ENCODE measurements around the gene MAP7D1.
A peak's percentile ranks its signal among the peaks of the same experiment; 100 is the strongest.
"Not testable (repeated sequence)": the region's sequence is repeated elsewhere in the genome, so short reads cannot be mapped to it uniquely, and the experiment has no call there.

MAP7D1 gene

GRCh38 chr1:36187800-36188593, 32.0 kb downstream of the MAP7D1 start:
- FAIRE-seq (peak; percentile 95), DNase-seq (ENCODE audit: extremely low spot score, insufficient read length, low read depth) (peak; percentile 55)

GRCh38 chr1:36196805-36197204, 40.8 kb downstream of the MAP7D1 start:
- DNase-seq (ENCODE audit: extremely low spot score, insufficient read length, low read depth); FAIRE-seq: not testable (repeated sequence)

- DNase-seq (ENCODE audit: extremely low spot score, insufficient read length, low read depth) (no peak), FAIRE-seq (no peak)
These were observed 42.7 kb downstream of the MAP7D1 start for GRCh38 chr1:36198641-36199040.

GRCh38 chr1:36199934-36200741, 44.2 kb downstream of the MAP7D1 start:
- DNase-seq (ENCODE audit: extremely low spot score, insufficient read length, low read depth) (no peak), FAIRE-seq (no peak)

- DNase-seq (ENCODE audit: extremely low spot score, insufficient read length, low read depth) (no peak), FAIRE-seq (no peak)
These were observed 47.1 kb downstream of the MAP7D1 start for GRCh38 chr1:36203027-36203553.

GRCh38 chr1:36203554-36204346, 47.8 kb downstream of the MAP7D1 start:
- no peak for FAIRE-seq
- DNase-seq (ENCODE audit: extremely low spot score, insufficient read length, low read depth) = no peak

- no peak for DNase-seq (ENCODE audit: extremely low spot score, insufficient read length, low read depth)
- FAIRE-seq = no peak
These were observed 48.5 kb downstream of the MAP7D1 start for GRCh38 chr1:36204347-36204909.

- no peak for DNase-seq (ENCODE audit: extremely low spot score, insufficient read length, low read depth)
- FAIRE-seq = no peak
These were observed 50.4 kb downstream of the MAP7D1 start for GRCh38 chr1:36206323-36206858.

GRCh38 chr1:36207339-36207738, 51.4 kb downstream of the MAP7D1 start:
- DNase-seq (ENCODE audit: extremely low spot score, insufficient read length, low read depth) (no peak), FAIRE-seq (no peak)

- DNase-seq (ENCODE audit: extremely low spot score, insufficient read length, low read depth) (no peak), FAIRE-seq (no peak)
These were observed 53.2 kb downstream of the MAP7D1 start for GRCh38 chr1:36208978-36209703.

GRCh38 chr1:36211307-36211706, 55.3 kb downstream of the MAP7D1 start:
- FAIRE-seq (no peak), DNase-seq (ENCODE audit: extremely low spot score, insufficient read length, low read depth) (no peak)

- FAIRE-seq (no peak), DNase-seq (ENCODE audit: extremely low spot score, insufficient read length, low read depth) (no peak)
These were observed 55.9 kb downstream of the MAP7D1 start for GRCh38 chr1:36211841-36212240.

GRCh38 chr1:36212782-36213181, 56.8 kb downstream of the MAP7D1 start:
- DNase-seq (ENCODE audit: extremely low spot score, insufficient read length, low read depth) (no peak), FAIRE-seq (no peak)

- DNase-seq (ENCODE audit: extremely low spot score, insufficient read length, low read depth) = no peak
- FAIRE-seq = no peak
These were observed 61.7 kb downstream of the MAP7D1 start for GRCh38 chr1:36217670-36218069.

GRCh38 chr1:36221901-36222300, 65.9 kb downstream of the MAP7D1 start:
- DNase-seq (ENCODE audit: extremely low spot score, insufficient read length, low read depth); FAIRE-seq: not testable (repeated sequence)

- no peak for FAIRE-seq
- no peak for DNase-seq (ENCODE audit: extremely low spot score, insufficient read length, low read depth)
These were observed 66.8 kb downstream of the MAP7D1 start for GRCh38 chr1:36222481-36223380.

- DNase-seq (ENCODE audit: extremely low spot score, insufficient read length, low read depth) = no peak
- peak; percentile 73 for FAIRE-seq
These were observed 67.5 kb downstream of the MAP7D1 start for GRCh38 chr1:36223381-36223995.

All from GM18507 (cell line).